ENCODE results near the gene ASB3.

The ASB3 gene

GRCh38 chr2:53778536-53779162, 8.1 kb downstream of the ASB3 start:
- TF ChIP-seq, protein P1, sequence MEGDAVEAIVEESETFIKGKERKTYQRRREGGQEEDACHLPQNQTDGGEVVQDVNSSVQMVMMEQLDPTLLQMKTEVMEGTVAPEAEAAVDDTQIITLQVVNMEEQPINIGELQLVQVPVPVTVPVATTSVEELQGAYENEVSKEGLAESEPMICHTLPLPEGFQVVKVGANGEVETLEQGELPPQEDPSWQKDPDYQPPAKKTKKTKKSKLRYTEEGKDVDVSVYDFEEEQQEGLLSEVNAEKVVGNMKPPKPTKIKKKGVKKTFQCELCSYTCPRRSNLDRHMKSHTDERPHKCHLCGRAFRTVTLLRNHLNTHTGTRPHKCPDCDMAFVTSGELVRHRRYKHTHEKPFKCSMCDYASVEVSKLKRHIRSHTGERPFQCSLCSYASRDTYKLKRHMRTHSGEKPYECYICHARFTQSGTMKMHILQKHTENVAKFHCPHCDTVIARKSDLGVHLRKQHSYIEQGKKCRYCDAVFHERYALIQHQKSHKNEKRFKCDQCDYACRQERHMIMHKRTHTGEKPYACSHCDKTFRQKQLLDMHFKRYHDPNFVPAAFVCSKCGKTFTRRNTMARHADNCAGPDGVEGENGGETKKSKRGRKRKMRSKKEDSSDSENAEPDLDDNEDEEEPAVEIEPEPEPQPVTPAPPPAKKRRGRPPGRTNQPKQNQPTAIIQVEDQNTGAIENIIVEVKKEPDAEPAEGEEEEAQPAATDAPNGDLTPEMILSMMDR (IDR thresholded peaks at IDR 0.05; ENCODE audit: low read depth, low read length), result no peak
- DNase-seq (ENCODE audit: low read depth, low spot score), result no peak
- in situ Hi-C loops (cut with HindIII; ENCODE audit: low sequenced_read_pairs), result no loop called here
- no peak overlapping the region for H3K4me3 ChIP-seq (ENCODE audit: low read depth, low read length)

GRCh38 chr2:53777134-53777533, 9.6 kb downstream of the ASB3 start:
- TF ChIP-seq, protein P1 (IDR thresholded peaks at IDR 0.05; ENCODE audit: low read depth, low read length), result no peak
- in situ Hi-C loops (cut with HindIII; ENCODE audit: low sequenced_read_pairs), result no loop called here
- DNase-seq (ENCODE audit: low read depth, low spot score), result no peak
- H3K4me3 ChIP-seq (ENCODE audit: low read depth, low read length), result no peak overlapping the region

GRCh38 chr2:53770264-53770663, 16.5 kb downstream of the ASB3 start:
- in situ Hi-C loops (cut with HindIII; ENCODE audit: low sequenced_read_pairs), result no loop called here

GRCh38 chr2:53769318-53769945, 17.3 kb downstream of the ASB3 start:
- H3K4me3 ChIP-seq (ENCODE audit: low read depth, low read length), result no peak overlapping the region
- no peak for DNase-seq (ENCODE audit: low read depth, low spot score)
- in situ Hi-C loops (cut with HindIII; ENCODE audit: low sequenced_read_pairs), result no loop called here
- TF ChIP-seq, protein P1 (IDR thresholded peaks at IDR 0.05; ENCODE audit: low read depth, low read length), result no peak

More at GRCh38 chr2:53770264-53770663, 16.5 kb downstream of the ASB3 start:
- TF ChIP-seq, protein P1 (IDR thresholded peaks at IDR 0.05; ENCODE audit: low read depth, low read length), result no peak
- no peak overlapping the region for H3K4me3 ChIP-seq (ENCODE audit: low read depth, low read length)
- no peak for DNase-seq (ENCODE audit: low read depth, low spot score)

GRCh38 chr2:53768242-53768542, 18.6 kb downstream of the ASB3 start:
- TF ChIP-seq, protein P1 (IDR thresholded peaks at IDR 0.05; ENCODE audit: low read depth, low read length), result no peak
- no peak for DNase-seq (ENCODE audit: low read depth, low spot score)
- in situ Hi-C loops (cut with HindIII; ENCODE audit: low sequenced_read_pairs), result no loop called here
- peak overlapping the region; percentile 88 for H3K4me3 ChIP-seq (ENCODE audit: low read depth, low read length)

DNA sequence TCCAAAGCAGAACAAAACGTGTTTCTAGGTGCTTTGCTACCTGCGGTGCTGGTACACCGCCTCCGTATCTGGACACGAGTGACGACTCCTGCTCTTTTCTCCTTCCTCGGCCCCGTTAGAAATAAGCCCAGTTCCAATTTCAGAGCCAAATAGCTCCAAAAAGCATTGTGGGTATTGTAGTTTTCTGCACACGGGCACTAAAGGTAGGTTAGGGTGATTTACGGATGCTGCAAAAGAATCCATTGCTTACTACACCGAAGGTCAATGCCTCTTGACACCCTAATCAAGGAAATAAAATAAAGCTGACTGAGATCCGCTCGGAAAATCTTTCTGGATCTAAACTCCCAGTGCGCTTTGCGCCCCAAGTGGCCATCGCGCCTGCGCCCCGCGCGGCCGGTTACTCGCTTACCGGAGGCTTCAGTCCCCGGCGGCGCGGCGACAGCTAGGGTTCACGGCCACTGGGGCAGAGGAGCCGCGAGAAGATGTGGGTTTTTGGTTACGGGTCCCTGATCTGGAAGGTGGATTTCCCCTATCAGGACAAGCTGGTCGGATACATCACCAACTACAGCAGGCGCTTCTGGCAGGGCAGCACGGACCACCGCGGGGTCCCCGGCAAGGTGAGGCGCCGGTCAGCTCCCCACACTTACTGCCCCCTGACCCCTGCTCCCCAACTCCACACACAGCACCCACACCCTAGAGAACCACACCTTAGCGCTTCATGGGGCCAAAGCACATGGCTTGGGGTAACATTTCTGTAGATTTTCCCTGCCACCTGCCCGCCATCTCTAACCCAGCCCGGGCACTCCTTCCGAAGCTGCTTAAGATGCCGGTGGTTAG, 19.1 kb downstream of the ASB3 start, which contains the start of gene CHAC2:
Gene CHAC2 (plus strand): TSS at position 400 of the 837 bp plus-strand sequence. CDS start 83 bp downstream, at position 483.
- TF ChIP-seq, protein P1 (IDR thresholded peaks at IDR 0.05; ENCODE audit: low read depth, low read length), result peak; percentile 38
- in situ Hi-C loops (cut with HindIII; ENCODE audit: low sequenced_read_pairs), result no loop called here

More for the DNA sequence above, 19.1 kb downstream of the ASB3 start, which contains the start of gene CHAC2:
- peak within 1 kb of the TSS; percentile 88 for H3K4me3 ChIP-seq (ENCODE audit: low read depth, low read length)
- peak; percentile 88 for DNase-seq (ENCODE audit: low read depth, low spot score)

Data from astrocyte of the spinal cord (primary cell).